HEK293T (cell line): Measurements from ENCODE around the gene DOK5.

Experiments
- BHLHE40 ChIP-seq: fragments of 450-650 bp; IDR thresholded peaks from 2 replicates; pipeline ENCODE4 v1.6.1; 2016; ENCODE audit warnings: mild to moderate bottlenecking, moderate library complexity, borderline replicate concordance
- FOXA1 ChIP-seq: fragments of 450-650 bp; IDR thresholded peaks from 2 replicates; pipeline ENCODE4 v1.6.1; 2016; ENCODE audit warnings: mild to moderate bottlenecking
- FOXK2 ChIP-seq: fragments of 450-650 bp; IDR thresholded peaks from 2 replicates; pipeline ENCODE4 v1.6.1; 2016; ENCODE audit warnings: mild to moderate bottlenecking
- FOXM1 ChIP-seq: fragments of 450-650 bp; IDR thresholded peaks from 2 replicates; pipeline ENCODE4 v1.6.1; 2017; ENCODE audit warnings: mild to moderate bottlenecking, borderline replicate concordance
- HDGF ChIP-seq: fragments of 450-650 bp; IDR thresholded peaks from 2 replicates; pipeline ENCODE4 v1.6.1; 2017; ENCODE audit warnings: antibody characterized with exemption, borderline replicate concordance
- L3MBTL2 ChIP-seq: fragments of 450-650 bp; conservative IDR thresholded peaks from 2 replicates; pipeline ENCODE4 v1.6.1; 2016; ENCODE audit warnings: mild to moderate bottlenecking
- SP1 ChIP-seq: fragments of 450-650 bp; IDR thresholded peaks from 2 replicates; pipeline ENCODE4 v1.6.1; 2017

DNA sequence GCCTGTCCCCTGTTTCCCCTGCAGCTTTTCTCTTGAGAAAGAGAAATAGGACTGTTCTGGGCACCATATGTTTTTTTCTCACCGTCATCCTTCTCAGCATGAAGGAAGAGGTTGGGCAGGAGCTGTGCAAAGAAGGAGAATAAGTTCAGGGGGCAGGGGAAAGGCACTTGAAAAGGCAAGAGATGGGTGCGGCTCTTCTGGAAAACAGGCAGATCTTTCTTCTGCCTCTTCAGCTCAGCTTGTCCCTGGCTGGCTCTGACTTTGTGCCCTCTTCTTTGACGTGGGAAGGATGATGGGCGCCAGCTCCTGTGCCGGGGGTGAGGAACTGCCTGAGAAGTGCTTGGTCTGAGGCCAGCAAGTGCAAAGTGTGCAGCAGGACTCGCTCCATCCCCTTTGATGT lies 206.5 kb downstream of the DOK5 start:
- TF ChIP-seq FOXA1 (no peak), SP1 (no peak), BHLHE40 (no peak), FOXK2 (no peak), FOXM1 (no peak), L3MBTL2 (no peak), HDGF (no peak)
